T1000 (cell line): ENCODE measurements around the gene TMEM238L.

Experiments
- DNase-seq: peaks from one replicate; lab custom pipeline; 2025; ENCODE audit warnings: mixed read lengths; lab: John Stamatoyannopoulos, UW

Gene TMEM238L

GRCh38 chr17:10804546-10804945, 647 bp upstream of the TMEM238L start:
- DNase-seq, result no peak

DNA sequence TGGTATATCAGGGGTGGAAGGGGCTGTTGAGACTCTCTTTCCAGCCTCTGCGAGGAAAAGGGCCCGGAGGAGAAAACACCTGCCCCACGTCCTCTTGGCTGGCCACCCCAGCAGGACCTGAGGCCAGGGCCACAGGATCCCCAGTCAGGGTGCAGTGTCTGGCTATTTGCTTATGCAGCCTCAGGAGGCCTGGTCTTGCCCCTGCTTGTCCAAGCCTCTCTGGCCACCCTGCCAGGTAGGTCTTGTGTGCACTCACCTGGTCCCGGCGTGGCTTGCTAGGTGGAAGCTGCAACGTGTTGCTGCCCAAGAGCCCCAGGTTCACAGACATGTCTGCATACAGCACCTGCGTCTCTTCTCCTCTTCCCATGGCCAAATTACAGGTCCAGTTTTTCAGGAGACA, 549 bp downstream of the TMEM238L start:
- DNase-seq, result no peak

- no peak for DNase-seq
Measured at GRCh38 chr17:10802496-10803284, 1.2 kb downstream of the TMEM238L start.

DNA sequence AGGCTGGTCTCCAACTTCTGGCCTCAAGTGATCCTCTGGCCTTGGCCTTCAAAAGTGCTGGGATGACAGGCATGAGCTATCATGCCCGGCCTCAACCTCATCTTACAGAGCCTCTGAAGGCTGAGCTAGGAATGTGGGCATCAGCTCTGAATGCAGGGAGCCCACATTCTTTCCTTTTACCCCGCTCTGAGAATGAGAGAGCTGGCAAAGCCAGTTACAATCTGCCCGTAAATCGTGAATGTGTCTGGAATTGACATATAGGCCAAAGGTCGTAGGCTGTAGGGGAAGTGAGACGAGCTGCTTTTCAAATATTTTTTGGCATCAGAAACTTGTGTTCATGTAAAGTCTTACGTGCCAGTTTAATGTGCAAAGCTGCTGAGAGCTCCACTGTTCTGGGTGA, 4.5 kb downstream of the TMEM238L start:
- no peak for DNase-seq

GRCh38 chr17:10798910-10799309, 5.0 kb downstream of the TMEM238L start:
- DNase-seq, result no peak

DNA sequence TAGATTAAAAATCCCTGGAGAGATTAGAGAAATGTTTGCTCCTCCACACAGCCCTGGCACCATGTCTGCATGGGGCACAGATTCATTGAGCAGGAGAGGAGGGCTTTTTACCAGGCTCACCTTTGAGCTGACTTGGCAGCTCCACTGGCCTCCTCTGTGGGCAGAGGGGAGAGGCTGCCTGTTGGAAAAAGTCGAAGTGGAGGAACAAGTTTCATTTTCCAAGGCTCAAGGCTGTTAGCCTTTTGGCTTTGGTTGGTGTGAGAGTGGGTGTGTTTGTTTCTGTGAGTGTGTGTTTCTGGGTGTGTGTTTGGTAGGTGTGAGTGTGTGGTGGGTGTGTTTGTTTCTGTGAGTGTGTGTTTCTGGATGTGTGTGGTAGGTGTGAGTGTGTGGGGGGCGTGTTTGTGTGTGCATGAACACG, 5.6 kb downstream of the TMEM238L start:
- no peak for DNase-seq

GRCh38 chr17:10797476-10798328, 6.2 kb downstream of the TMEM238L start:
- DNase-seq, result no peak

- DNase-seq, result no peak
Measured at GRCh38 chr17:10793816-10794215, 10.1 kb downstream of the TMEM238L start.

DNA sequence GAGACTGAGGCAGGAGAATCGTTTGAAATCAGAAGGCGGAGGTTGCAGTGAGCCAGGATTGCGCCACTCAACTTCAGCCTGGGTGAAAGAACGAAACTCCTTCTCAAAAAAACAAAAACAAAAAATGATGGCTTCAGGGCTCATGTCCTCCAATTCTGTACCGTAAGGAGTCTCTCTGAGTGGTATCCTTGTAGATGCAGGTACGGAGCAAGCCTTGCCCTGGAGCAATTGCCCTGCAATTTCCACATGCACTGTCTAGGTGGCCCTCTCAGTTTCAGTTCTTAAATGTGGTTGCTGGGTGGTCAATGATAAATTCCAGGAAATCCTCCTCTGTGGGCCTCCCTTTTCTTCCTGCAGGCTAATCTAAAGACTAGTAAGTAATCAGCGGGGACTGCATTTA, 10.6 kb downstream of the TMEM238L start:
- DNase-seq, result no peak

GRCh38 chr17:10792151-10792550, 11.7 kb downstream of the TMEM238L start:
- no peak for DNase-seq

DNA sequence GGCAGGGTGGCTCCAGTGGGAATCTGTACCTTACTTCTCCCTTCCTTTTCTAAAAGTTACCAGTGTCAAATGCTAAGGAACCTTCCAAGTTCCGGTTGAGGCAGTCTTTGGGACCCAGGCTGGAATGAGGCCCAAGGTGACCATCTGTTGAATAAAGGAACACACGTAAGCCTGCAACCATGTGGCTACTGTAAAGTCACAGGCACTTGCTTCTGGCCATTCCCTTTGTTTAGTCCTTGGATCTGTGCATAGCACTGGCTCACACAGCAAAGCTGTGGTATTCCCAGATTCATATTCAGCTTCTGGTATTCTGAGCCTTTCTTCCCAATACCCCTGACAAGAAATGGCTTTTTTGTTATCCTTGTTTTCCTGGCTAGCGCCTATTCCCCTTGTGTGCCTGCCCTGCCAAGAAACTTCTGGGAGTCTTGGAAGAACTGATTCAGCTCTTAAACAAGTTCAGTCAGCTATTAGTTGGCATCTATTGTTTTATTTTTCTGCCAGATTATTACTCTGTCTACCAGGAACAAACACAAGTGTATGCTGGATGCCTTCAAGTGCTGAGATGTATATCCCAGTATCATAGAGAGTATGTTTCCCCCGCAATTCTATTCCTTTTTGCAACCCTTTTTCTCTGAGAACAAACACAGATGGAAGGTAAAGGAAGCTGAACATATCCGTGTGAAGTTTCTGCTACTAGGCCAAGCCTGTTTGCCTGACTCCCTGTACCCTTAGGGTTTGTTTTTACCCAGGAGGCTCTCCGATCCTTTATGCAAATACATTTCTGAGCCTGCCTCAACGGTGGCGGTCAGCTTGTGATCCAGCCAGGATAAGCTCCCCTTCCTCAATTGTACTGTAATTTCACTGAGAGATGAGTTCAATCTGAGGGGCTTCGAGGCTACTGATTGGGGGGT, 13.2 kb downstream of the TMEM238L start:
- no peak for DNase-seq

DNA sequence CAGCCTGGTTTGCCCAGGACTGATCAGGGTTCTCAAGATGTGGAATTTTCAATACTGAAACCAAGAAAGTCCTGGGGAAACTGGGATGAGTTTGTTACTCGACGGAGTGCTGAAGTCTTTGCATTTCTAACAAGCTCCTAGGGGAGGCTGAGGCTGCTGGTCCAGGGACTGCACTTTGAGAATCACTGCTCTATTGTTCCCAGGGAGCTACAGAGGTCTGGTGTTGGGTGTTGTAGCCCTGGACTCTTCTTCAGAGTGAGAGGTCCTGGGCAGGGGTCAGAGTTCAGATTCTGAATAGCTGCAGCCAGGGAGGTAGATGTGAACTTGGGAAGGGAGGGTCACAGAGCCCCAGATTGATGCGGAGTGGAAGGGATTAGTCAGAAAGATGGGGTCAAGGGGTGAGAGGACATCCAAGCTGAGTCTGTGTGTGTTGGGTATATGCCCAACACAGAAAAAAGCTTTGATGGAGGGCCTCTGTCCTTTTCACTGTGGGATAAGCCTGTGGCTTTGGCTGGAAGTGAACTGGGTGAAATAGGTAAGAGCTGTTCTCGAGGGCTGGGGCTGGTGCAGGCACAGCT, 14.1 kb downstream of the TMEM238L start:
- DNase-seq, result no peak

DNA sequence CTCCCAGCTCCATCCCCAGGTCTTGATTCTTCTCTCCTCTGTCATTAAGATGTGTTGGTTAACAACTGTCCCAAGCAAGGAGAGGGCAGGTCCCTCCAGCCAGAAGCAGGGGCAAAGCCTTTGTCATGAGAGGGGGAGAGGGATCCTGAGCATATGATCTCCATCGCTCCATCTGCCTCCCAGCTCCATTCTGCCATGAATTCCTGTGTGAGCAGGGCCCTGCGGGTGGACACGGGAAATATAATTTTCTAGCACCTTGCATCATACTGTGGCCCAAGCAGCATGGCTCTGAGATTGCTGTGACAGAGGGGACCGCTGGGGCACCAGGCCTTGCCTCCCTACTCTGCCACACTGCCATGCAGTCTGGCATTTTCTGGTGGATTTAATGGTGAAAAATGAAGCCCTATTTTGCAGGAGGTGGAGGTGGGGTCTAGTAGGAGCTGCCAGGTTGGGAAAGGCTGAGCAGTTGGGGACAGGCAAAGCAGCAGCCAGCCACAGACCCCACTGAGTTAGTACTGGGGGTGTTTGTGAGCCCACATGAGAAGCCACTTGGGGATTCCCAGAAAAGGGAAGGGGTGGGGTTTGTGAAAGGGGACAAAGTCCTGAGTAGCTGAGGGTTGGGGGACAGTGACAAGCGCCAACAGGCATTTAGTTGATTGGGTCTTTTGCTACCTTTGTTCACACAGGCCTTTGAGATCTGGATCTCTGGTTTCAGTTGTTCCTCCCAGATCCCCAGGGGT, 16.4 kb downstream of the TMEM238L start:
- no peak for DNase-seq

- no peak for DNase-seq
Measured at GRCh38 chr17:10785295-10785694, 18.6 kb downstream of the TMEM238L start.

GRCh38 chr17:10779609-10780008, 24.3 kb downstream of the TMEM238L start:
- no peak for DNase-seq

GRCh38 chr17:10777890-10778289, 26.0 kb downstream of the TMEM238L start:
- no peak for DNase-seq

GRCh38 chr17:10777131-10777807, 26.6 kb downstream of the TMEM238L start:
- no peak for DNase-seq

- no peak for DNase-seq
Measured at GRCh38 chr17:10776381-10776780, 27.5 kb downstream of the TMEM238L start.

DNA sequence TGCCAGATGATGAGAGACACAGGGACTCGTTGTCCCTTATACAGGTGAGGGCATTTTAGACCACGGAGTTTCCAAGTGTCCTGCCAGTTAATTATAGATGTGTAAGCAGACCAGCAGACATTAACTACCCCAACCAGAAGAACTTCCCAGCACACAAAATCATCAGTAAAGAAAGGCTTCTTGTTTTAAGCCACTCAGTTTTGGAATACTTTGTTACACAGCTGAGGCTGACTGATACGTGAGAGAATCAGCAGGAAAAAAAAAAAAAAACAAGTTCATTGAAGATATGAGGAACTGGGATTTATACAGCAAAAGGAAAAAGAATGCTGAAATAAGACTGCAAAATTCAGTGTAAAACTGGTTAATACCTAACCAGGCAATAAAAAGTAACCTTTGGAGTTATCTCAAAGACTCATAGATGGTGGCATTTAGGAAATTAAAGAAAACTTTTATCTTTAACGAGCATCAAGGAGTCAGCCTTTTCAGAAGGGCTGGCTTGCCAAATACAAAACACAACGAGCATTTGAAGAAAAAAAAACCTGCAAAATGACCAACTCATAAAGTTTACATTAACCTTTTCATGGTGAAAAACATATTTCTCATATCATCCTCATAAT, 28.1 kb downstream of the TMEM238L start:
- DNase-seq, result no peak

DNA sequence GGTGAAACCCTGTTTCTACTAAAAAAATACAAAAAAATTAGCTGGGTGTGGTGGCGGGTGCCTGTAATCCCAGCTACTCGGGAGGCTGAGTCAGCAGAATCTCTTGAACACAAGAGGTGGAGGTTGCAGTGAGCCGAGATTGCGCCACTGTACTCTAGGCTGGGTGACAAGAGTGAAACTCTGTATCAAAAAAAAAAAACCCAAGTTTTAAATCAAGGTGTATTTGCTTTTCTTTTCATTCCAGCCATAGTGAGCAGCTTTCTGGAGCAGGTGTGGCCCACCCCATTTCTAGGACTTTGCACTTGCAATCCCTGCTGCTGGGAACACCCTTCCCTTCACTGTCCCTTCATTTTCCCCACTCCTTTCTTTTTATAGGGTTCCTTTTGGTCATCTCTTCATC, 28.8 kb downstream of the TMEM238L start:
- DNase-seq, result no peak
